ENCODE results near the gene PAQR4.
A peak's percentile ranks its signal among the peaks of the same experiment; 100 is the strongest.
"Not testable (repeated sequence)": the region's sequence is repeated elsewhere in the genome, so short reads cannot be mapped to it uniquely, and the experiment has no call there.

The PAQR4 gene

DNA sequence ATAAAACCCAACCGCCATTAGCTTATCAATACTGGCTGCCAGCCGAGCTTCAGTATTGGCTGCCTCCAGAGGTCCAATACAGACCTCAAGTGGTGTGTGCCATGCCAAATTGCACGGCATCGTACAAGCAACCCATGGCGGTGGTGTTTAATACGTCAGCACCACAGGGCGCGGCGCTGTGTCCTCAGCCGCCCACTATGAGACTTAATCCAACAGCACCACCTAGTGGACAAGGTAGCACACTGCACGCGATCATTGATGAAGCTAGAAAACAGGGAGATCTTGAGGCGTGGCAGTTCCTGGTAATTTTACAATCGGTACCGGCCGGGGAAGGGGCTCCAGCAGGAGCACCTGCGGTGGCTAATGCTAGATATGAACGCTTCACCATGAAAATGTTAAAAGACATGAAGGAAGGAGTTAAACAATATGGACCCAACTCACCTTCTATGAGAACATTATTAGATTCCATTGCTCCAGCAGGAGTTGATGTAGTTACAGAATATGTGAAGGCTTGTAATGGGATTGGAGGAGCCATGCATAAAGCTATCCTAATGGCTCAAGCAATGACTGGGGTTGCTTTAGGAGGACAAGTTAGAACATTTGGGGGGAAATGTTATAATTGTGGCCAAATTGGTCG is 42.0 kb upstream of the PAQR4 start:
- TF ChIP-seq, protein P1, sequence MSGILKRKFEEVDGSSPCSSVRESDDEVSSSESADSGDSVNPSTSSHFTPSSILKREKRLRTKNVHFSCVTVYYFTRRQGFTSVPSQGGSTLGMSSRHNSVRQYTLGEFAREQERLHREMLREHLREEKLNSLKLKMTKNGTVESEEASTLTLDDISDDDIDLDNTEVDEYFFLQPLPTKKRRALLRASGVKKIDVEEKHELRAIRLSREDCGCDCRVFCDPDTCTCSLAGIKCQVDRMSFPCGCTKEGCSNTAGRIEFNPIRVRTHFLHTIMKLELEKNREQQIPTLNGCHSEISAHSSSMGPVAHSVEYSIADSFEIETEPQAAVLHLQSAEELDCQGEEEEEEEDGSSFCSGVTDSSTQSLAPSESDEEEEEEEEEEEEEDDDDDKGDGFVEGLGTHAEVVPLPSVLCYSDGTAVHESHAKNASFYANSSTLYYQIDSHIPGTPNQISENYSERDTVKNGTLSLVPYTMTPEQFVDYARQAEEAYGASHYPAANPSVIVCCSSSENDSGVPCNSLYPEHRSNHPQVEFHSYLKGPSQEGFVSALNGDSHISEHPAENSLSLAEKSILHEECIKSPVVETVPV (CRISPR knock-in tag; IDR thresholded peaks at IDR 0.05): no peak
- no peak for TF ChIP-seq TCF4 (CRISPR knock-in tag; IDR thresholded peaks at IDR 0.05; ENCODE audit: borderline replicate concordance)
- TF ChIP-seq ISL1 (CRISPR knock-in tag; IDR thresholded peaks at IDR 0.05): no peak
- no peak for TF ChIP-seq ZNF70 (CRISPR knock-in tag; IDR thresholded peaks at IDR 0.05)
- TF ChIP-seq ZNF565 (CRISPR knock-in tag; conservative IDR thresholded peaks at IDR 0.05; ENCODE audit: low read depth): no peak
- TF ChIP-seq GLIS3 (CRISPR knock-in tag; IDR thresholded peaks at IDR 0.05): no peak
- no peak for TF ChIP-seq ZFP3 (CRISPR knock-in tag; IDR thresholded peaks at IDR 0.05)
- no peak for TF ChIP-seq RARB (CRISPR knock-in tag; IDR thresholded peaks at IDR 0.05)
- no peak for TF ChIP-seq ZC3H10 (CRISPR knock-in tag; IDR thresholded peaks at IDR 0.05)
- TF ChIP-seq, protein P2, sequence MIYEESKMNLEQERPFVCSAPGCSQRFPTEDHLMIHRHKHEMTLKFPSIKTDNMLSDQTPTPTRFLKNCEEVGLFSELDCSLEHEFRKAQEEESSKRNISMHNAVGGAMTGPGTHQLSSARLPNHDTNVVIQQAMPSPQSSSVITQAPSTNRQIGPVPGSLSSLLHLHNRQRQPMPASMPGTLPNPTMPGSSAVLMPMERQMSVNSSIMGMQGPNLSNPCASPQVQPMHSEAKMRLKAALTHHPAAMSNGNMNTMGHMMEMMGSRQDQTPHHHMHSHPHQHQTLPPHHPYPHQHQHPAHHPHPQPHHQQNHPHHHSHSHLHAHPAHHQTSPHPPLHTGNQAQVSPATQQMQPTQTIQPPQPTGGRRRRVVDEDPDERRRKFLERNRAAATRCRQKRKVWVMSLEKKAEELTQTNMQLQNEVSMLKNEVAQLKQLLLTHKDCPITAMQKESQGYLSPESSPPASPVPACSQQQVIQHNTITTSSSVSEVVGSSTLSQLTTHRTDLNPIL (CRISPR knock-in tag; IDR thresholded peaks at IDR 0.05; ENCODE audit: low read depth): no peak
- TF ChIP-seq CSDC2 (CRISPR knock-in tag; IDR thresholded peaks at IDR 0.05): no peak
- no peak for TF ChIP-seq BACH2 (CRISPR knock-in tag; IDR thresholded peaks at IDR 0.05; ENCODE audit: borderline replicate concordance)
- TF ChIP-seq ESRRG (CRISPR knock-in tag; IDR thresholded peaks at IDR 0.05): no peak
- no peak for TF ChIP-seq ARNTL (CRISPR knock-in tag; IDR thresholded peaks at IDR 0.05; ENCODE audit: borderline replicate concordance, low read depth)
- no peak for TF ChIP-seq PPARA (CRISPR knock-in tag; IDR thresholded peaks at IDR 0.05; ENCODE audit: borderline replicate concordance)
- TF ChIP-seq, protein P3, sequence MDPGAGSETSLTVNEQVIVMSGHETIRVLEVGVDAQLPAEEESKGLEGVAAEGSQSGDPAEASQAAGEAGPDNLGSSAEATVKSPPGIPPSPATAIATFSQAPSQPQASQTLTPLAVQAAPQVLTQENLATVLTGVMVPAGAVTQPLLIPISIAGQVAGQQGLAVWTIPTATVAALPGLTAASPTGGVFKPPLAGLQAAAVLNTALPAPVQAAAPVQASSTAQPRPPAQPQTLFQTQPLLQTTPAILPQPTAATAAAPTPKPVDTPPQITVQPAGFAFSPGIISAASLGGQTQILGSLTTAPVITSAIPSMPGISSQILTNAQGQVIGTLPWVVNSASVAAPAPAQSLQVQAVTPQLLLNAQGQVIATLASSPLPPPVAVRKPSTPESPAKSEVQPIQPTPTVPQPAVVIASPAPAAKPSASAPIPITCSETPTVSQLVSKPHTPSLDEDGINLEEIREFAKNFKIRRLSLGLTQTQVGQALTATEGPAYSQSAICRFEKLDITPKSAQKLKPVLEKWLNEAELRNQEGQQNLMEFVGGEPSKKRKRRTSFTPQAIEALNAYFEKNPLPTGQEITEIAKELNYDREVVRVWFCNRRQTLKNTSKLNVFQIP (CRISPR knock-in tag; IDR thresholded peaks at IDR 0.05; ENCODE audit: borderline replicate concordance, low read depth): no peak
- TF ChIP-seq SNAI2 (CRISPR knock-in tag; IDR thresholded peaks at IDR 0.05): no peak
- no peak for TF ChIP-seq ZNF8 (CRISPR knock-in tag; IDR thresholded peaks at IDR 0.05)
- no peak for TF ChIP-seq ZFP30 (CRISPR knock-in tag; IDR thresholded peaks at IDR 0.05)
- TF ChIP-seq OSR1 (CRISPR knock-in tag; IDR thresholded peaks at IDR 0.05): no peak
- peak; percentile 95 for ATAC-seq

DNA sequence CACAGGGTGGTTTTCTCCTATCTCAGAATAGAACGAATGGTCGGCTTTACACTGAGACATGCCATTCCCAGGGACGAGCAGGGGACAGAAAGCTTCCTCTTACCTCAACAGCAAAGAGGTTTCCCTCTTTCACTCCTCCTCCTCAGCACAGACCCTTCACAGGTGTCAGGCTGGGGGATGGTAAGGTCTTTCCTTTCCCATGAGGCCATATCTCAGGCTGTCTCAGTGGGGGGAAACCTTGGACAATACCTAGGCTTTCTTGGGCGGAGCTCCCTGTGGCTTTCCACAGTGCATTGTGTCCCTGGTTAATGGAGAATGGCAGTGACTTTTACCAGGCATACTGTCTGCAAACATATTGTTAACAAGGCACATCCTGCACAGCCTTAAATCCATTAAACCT is 41.0 kb upstream of the PAQR4 start:
- not testable (repeated sequence) for ATAC-seq

DNA sequence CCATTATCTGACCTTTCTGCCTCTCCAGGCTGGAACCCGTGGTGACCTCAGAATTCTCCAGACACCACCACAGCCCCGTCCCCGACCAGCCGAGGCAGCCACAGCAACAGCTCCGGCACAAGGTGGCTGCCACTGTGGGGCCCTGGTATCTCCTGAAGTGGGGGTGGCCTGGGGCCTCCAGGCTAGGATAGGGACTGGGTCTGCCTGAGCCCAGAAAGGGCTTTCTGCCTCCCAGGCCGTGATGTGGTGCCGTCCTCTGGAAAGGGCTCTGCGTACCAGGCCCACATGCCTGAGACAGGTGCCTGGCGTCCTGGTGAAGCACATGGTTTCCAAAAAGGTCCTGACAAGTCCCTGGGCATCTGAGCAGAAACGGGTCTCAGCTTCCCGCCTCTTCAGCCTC is 40.4 kb upstream of the PAQR4 start:
- TF ChIP-seq TOX (CRISPR knock-in tag; IDR thresholded peaks at IDR 0.05; ENCODE audit: borderline replicate concordance) (no peak), ZFP3 (CRISPR knock-in tag; IDR thresholded peaks at IDR 0.05) (no peak), ZNF70 (CRISPR knock-in tag; IDR thresholded peaks at IDR 0.05) (no peak), ISL1 (CRISPR knock-in tag; IDR thresholded peaks at IDR 0.05) (no peak), OSR1 (CRISPR knock-in tag; IDR thresholded peaks at IDR 0.05) (no peak), GLIS3 (CRISPR knock-in tag; IDR thresholded peaks at IDR 0.05) (no peak), ZC3H10 (CRISPR knock-in tag; IDR thresholded peaks at IDR 0.05) (no peak), ZFP30 (CRISPR knock-in tag; IDR thresholded peaks at IDR 0.05) (no peak), ZNF565 (CRISPR knock-in tag; conservative IDR thresholded peaks at IDR 0.05; ENCODE audit: low read depth) (no peak), CSDC2 (CRISPR knock-in tag; IDR thresholded peaks at IDR 0.05) (no peak), BACH2 (CRISPR knock-in tag; IDR thresholded peaks at IDR 0.05; ENCODE audit: borderline replicate concordance) (no peak), ESRRG (CRISPR knock-in tag; IDR thresholded peaks at IDR 0.05) (no peak)
- TF ChIP-seq, protein P4, sequence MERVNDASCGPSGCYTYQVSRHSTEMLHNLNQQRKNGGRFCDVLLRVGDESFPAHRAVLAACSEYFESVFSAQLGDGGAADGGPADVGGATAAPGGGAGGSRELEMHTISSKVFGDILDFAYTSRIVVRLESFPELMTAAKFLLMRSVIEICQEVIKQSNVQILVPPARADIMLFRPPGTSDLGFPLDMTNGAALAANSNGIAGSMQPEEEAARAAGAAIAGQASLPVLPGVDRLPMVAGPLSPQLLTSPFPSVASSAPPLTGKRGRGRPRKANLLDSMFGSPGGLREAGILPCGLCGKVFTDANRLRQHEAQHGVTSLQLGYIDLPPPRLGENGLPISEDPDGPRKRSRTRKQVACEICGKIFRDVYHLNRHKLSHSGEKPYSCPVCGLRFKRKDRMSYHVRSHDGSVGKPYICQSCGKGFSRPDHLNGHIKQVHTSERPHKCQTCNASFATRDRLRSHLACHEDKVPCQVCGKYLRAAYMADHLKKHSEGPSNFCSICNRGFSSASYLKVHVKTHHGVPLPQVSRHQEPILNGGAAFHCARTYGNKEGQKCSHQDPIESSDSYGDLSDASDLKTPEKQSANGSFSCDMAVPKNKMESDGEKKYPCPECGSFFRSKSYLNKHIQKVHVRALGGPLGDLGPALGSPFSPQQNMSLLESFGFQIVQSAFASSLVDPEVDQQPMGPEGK (CRISPR knock-in tag; IDR thresholded peaks at IDR 0.05; ENCODE audit: borderline replicate concordance): no peak
- TF ChIP-seq, protein P5, sequence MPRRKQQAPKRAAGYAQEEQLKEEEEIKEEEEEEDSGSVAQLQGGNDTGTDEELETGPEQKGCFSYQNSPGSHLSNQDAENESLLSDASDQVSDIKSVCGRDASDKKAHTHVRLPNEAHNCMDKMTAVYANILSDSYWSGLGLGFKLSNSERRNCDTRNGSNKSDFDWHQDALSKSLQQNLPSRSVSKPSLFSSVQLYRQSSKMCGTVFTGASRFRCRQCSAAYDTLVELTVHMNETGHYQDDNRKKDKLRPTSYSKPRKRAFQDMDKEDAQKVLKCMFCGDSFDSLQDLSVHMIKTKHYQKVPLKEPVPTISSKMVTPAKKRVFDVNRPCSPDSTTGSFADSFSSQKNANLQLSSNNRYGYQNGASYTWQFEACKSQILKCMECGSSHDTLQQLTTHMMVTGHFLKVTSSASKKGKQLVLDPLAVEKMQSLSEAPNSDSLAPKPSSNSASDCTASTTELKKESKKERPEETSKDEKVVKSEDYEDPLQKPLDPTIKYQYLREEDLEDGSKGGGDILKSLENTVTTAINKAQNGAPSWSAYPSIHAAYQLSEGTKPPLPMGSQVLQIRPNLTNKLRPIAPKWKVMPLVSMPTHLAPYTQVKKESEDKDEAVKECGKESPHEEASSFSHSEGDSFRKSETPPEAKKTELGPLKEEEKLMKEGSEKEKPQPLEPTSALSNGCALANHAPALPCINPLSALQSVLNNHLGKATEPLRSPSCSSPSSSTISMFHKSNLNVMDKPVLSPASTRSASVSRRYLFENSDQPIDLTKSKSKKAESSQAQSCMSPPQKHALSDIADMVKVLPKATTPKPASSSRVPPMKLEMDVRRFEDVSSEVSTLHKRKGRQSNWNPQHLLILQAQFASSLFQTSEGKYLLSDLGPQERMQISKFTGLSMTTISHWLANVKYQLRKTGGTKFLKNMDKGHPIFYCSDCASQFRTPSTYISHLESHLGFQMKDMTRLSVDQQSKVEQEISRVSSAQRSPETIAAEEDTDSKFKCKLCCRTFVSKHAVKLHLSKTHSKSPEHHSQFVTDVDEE (CRISPR knock-in tag; IDR thresholded peaks at IDR 0.05): no peak
- TF ChIP-seq, protein P2 (CRISPR knock-in tag; IDR thresholded peaks at IDR 0.05; ENCODE audit: low read depth): no peak
- TF ChIP-seq, protein P1 (CRISPR knock-in tag; IDR thresholded peaks at IDR 0.05): no peak

More for the DNA sequence above, 40.4 kb upstream of the PAQR4 start:
- no peak for ATAC-seq
